Neural cell (in vitro differentiated cells): Measurements from ENCODE around the gene TAF1C.

ENCODE experiments used
- CTCF ChIP-seq: fragments of 450-650 bp; IDR thresholded peaks from 2 replicates; pipeline ENCODE4 v1.5.1; 2014; ENCODE audit warnings: antibody characterized with exemption, mild to moderate bottlenecking, moderate library complexity; ENCODE audit not compliant: poor library complexity, severe bottlenecking
- EP300 ChIP-seq: fragments of 450-650 bp; conservative IDR thresholded peaks from 2 replicates; pipeline ENCODE4 v1.6.1; 2014; ENCODE audit warnings: antibody characterized with exemption, mild to moderate bottlenecking, moderate library complexity; ENCODE audit not compliant: poor library complexity, severe bottlenecking
- EZH2 ChIP-seq: fragments of 200-600, 300-800 bp; shearing (Covaris generic), sonication (generic); IDR thresholded peaks from 2 replicates; pipeline ENCODE4 v1.6.1; 2014; ENCODE audit warnings: antibody characterized with exemption, low read length, borderline replicate concordance, mild to moderate bottlenecking; ENCODE audit not compliant: insufficient read depth, poor library complexity, severe bottlenecking
- MXI1 ChIP-seq: fragments of 450-650 bp; conservative IDR thresholded peaks from 2 replicates; pipeline ENCODE4 v1.6.1; 2014; ENCODE audit warnings: antibody characterized with exemption, mild to moderate bottlenecking; ENCODE audit not compliant: poor library complexity, severe bottlenecking
- POLR2AphosphoS5 ChIP-seq: IDR thresholded peaks from 2 replicates; pipeline ENCODE4 v1.6.1; 2012
- RAD21 ChIP-seq: fragments of 450-650 bp; conservative IDR thresholded peaks from 2 replicates; pipeline ENCODE4 v1.6.1; 2014; ENCODE audit warnings: antibody characterized with exemption, mild to moderate bottlenecking, moderate library complexity
- TAF1 ChIP-seq: IDR thresholded peaks from 2 replicates; pipeline ENCODE4 v1.6.1; 2012; ENCODE audit warnings: low read depth

GRCh38 chr16:84155771-84156170 is 31.1 kb downstream of the TAF1C start:
- TF ChIP-seq POLR2AphosphoS5, result no peak
- no peak for TF ChIP-seq CTCF
- no peak for TF ChIP-seq EZH2
- no peak for TF ChIP-seq RAD21
- TF ChIP-seq MXI1, result no peak
- TF ChIP-seq EP300, result no peak
- no peak for TF ChIP-seq TAF1
